ENCODE results near the gene CABP4. TPM values are rescaled to one million over a fixed set of nuclear protein-coding genes. Genes with fewer than 3 reads are reported as not detected.
A peak's percentile ranks its signal among the peaks of the same experiment; 100 is the strongest.

CABP4 gene
- total RNA-seq, 1 experiment from 2014 or later = not detected

- peak; percentile 32 for TF ChIP-seq HMGXB4 (CRISPR knock-in tag; IDR thresholded peaks at IDR 0.05)
- TF ChIP-seq ZNF423 (CRISPR knock-in tag; IDR thresholded peaks at IDR 0.05) = no peak
Observed at GRCh38 chr11:67505605-67506396, 50.6 kb downstream of the CABP4 start (continued).

GRCh38 chr11:67506426-67507051, 51.4 kb downstream of the CABP4 start:
- no peak for TF ChIP-seq NFE2L1 (CRISPR knock-in tag; IDR thresholded peaks at IDR 0.05)
- TF ChIP-seq, protein P1, sequence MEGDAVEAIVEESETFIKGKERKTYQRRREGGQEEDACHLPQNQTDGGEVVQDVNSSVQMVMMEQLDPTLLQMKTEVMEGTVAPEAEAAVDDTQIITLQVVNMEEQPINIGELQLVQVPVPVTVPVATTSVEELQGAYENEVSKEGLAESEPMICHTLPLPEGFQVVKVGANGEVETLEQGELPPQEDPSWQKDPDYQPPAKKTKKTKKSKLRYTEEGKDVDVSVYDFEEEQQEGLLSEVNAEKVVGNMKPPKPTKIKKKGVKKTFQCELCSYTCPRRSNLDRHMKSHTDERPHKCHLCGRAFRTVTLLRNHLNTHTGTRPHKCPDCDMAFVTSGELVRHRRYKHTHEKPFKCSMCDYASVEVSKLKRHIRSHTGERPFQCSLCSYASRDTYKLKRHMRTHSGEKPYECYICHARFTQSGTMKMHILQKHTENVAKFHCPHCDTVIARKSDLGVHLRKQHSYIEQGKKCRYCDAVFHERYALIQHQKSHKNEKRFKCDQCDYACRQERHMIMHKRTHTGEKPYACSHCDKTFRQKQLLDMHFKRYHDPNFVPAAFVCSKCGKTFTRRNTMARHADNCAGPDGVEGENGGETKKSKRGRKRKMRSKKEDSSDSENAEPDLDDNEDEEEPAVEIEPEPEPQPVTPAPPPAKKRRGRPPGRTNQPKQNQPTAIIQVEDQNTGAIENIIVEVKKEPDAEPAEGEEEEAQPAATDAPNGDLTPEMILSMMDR (IDR thresholded peaks at IDR 0.05) = peak; percentile 5; the same call in 1 of the 2 replicates
- Mint-ChIP-seq H3K27ac (peak overlapping the region; percentile 89), H3K27me3 (ENCODE audit: low read depth) (peaks cover 20% of the 10 kb centered on the region), H3K4me1 (peaks cover 29% of the 10 kb centered on the region), H3K4me3 (peak overlapping the region; percentile 83), H3K9me3 (no peaks in the 10 kb centered on the region), H3K36me3 (peaks cover 2% of the 10 kb centered on the region; the same call in 1 of the 2 replicates)
- no peak for ATAC-seq
- POLR2A ChIA-PET = no interaction called here
- DNase-seq (ENCODE audit: low spot score) = no peak
- CTCF ChIA-PET = interaction anchor here (0.6 kb wide), 1 partner anchor 282 kb away, joined by 3 read pairs; no protein-coding TSS in a partner anchor

DNA sequence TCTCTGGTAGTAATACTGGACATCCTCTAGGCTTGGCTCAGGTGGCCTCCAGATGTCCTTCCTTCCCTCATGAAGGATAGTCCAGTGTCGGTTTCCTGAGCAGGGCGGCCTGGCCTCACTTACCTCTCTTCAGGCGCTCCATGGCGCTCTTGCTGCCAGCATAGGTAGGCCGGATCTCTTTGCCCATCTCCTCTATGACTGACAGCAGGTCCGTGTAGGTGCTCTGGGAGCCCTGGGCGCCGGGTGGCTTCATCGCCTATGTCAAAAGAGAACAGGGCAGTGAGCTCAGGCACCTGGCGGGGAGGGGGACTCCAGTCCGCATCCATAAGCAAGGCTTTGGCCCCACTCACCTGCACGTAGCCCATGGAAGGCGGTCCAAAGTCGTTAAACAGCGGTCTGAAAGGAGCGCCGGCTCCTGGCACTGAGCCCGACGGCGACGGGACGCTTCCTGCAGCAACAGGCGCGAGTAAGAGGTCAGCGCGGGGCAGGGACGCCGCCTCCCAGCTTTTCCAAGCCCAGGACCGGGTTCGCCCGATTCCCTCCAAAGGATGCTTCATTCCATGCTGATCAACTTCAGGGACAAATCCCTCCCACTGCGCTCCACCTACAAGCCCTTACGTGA, 52.2 kb downstream of the CABP4 start:
- ATAC-seq = no peak
- Mint-ChIP-seq H3K9me3 (no peaks in the 10 kb centered on the region), H3K36me3 (peaks cover 2% of the 10 kb centered on the region; the same call in 1 of the 2 replicates), H3K27ac (peak overlapping the region; percentile 89), H3K4me1 (peaks cover 29% of the 10 kb centered on the region), H3K4me3 (peak overlapping the region; percentile 83), H3K27me3 (ENCODE audit: low read depth) (peaks cover 20% of the 10 kb centered on the region)
- CTCF ChIA-PET = no interaction called here
- TF ChIP-seq ETV6 (CRISPR knock-in tag; IDR thresholded peaks at IDR 0.05) (peak; percentile 60; the same call in 1 of the 2 replicates), ZNF425 (CRISPR knock-in tag; conservative IDR thresholded peaks at IDR 0.05) (no peak), ARID4B (CRISPR knock-in tag; IDR thresholded peaks at IDR 0.05; ENCODE audit: borderline replicate concordance) (0 out of 2 replicates have a peak, but pooled peaks have one; percentile 69), SMAD4 (CRISPR knock-in tag; IDR thresholded peaks at IDR 0.05) (0 out of 2 replicates have a peak, but pooled peaks have one; percentile 48), ZNF219 (CRISPR knock-in tag; IDR thresholded peaks at IDR 0.05; ENCODE audit: borderline replicate concordance) (0 out of 2 replicates have a peak, but pooled peaks have one; percentile 63), TEAD1 (CRISPR knock-in tag; IDR thresholded peaks at IDR 0.05) (0 out of 2 replicates have a peak, but pooled peaks have one; percentile 33), ZBTB21 (CRISPR knock-in tag; IDR thresholded peaks at IDR 0.05; ENCODE audit: borderline replicate concordance) (no peak)
- POLR2A ChIA-PET = no interaction called here
- DNase-seq (ENCODE audit: low spot score) = peak; percentile 76
